GM19099 (cell line): ENCODE measurements around the gene ZNF22.

ENCODE experiments used
- POLR2A ChIP-seq: IDR thresholded peaks from 3 replicates; pipeline ENCODE4 v1.6.1; 2011; ENCODE audit warnings: low read depth; ENCODE audit not compliant: insufficient read length; ENCODE audit errors: extremely low read depth

Gene ZNF22

GRCh38 chr10:44961230-44961571 is 39.5 kb upstream of the ZNF22 start:
- no peak for TF ChIP-seq POLR2A

- TF ChIP-seq POLR2A = no peak
Measured at GRCh38 chr10:44961931-44962750, 38.6 kb upstream of the ZNF22 start.

- no peak for TF ChIP-seq POLR2A
Measured at GRCh38 chr10:44962870-44963738, 37.6 kb upstream of the ZNF22 start.

GRCh38 chr10:44963772-44964633 is 36.7 kb upstream of the ZNF22 start:
- TF ChIP-seq POLR2A = peak; percentile 24

GRCh38 chr10:44965104-44965503 is 35.6 kb upstream of the ZNF22 start:
- no peak for TF ChIP-seq POLR2A

GRCh38 chr10:44965651-44966097 is 35.0 kb upstream of the ZNF22 start:
- TF ChIP-seq POLR2A = peak; percentile 33

- TF ChIP-seq POLR2A = no peak
Measured at GRCh38 chr10:44966129-44966815, 34.5 kb upstream of the ZNF22 start.

GRCh38 chr10:44966816-44967509 is 33.8 kb upstream of the ZNF22 start:
- TF ChIP-seq POLR2A = no peak

- no peak for TF ChIP-seq POLR2A
Measured at GRCh38 chr10:44967616-44968015, 33.1 kb upstream of the ZNF22 start.

GRCh38 chr10:44968091-44968490 is 32.6 kb upstream of the ZNF22 start:
- no peak for TF ChIP-seq POLR2A

GRCh38 chr10:44968500-44969400 is 32.0 kb upstream of the ZNF22 start:
- no peak for TF ChIP-seq POLR2A

- no peak for TF ChIP-seq POLR2A
Measured at GRCh38 chr10:44969854-44970253, 30.9 kb upstream of the ZNF22 start.

- TF ChIP-seq POLR2A = no peak
Measured at GRCh38 chr10:44970812-44971395, 29.8 kb upstream of the ZNF22 start.

- TF ChIP-seq POLR2A = no peak
Measured at GRCh38 chr10:44971434-44971833, 29.3 kb upstream of the ZNF22 start.
